HepG2 (cell line): ENCODE data around the gene L1CAM. TPM values are rescaled to one million over a fixed set of nuclear protein-coding genes. Genes with fewer than 3 reads are reported as not detected.

Experiments
- ARNTL ChIP-seq: sonication (generic); formaldehyde crosslinking; IDR thresholded peaks from 2 replicates; pipeline ENCODE4 v1.4.0; 2020; ENCODE audit warnings: mild to moderate bottlenecking, missing genetic modification reagents
- BCL6 ChIP-seq: IDR thresholded peaks from 2 replicates; pipeline ENCODE4 v1.6.1; 2016; ENCODE audit warnings: missing genetic modification reagents, missing compliant biosample characterization
- DNMT3B ChIP-seq: conservative IDR thresholded peaks from 2 replicates; pipeline ENCODE4 v1.6.1; 2016; ENCODE audit warnings: missing biosample characterization, control low read depth
- MTA3 ChIP-seq: sonication (generic); formaldehyde crosslinking; IDR thresholded peaks from 2 replicates; pipeline ENCODE4 v1.4.0; 2020; ENCODE audit warnings: missing genetic modification reagents
- NFE2 ChIP-seq: sonication (generic); formaldehyde crosslinking; IDR thresholded peaks from 2 replicates; pipeline ENCODE4 v1.4.0; 2020; ENCODE audit warnings: missing genetic modification reagents
- RBM39 ChIP-seq: fragments of 200-400 bp; formaldehyde crosslinking; IDR thresholded peaks from one replicate; pipeline ENCODE4 v1.6.1; 2018; ENCODE audit warnings: antibody characterized with exemption, mild to moderate bottlenecking, low read depth, low read length; ENCODE audit not compliant: poor library complexity, severe bottlenecking
- RFX5 ChIP-seq: IDR thresholded peaks from 2 replicates; pipeline ENCODE4 v1.6.1; 2011; ENCODE audit warnings: low read depth, low read length, improper control_type of control experiment
- TBL1XR1 ChIP-seq: fragments of 150-350 bp; IDR thresholded peaks from 2 replicates; pipeline ENCODE4 v1.6.1; 2014; ENCODE audit warnings: borderline replicate concordance, low read length; ENCODE audit not compliant: partially characterized antibody
- THYN1 ChIP-seq: sonication (generic); formaldehyde crosslinking; IDR thresholded peaks from 2 replicates; pipeline ENCODE4 v1.8.1; 2023; ENCODE audit warnings: low read depth, mild to moderate bottlenecking, moderate library complexity, missing genetic modification reagents, borderline replicate concordance
- XRCC5 ChIP-seq: fragments of 200-400 bp; formaldehyde crosslinking; optimal IDR thresholded peaks from 2 replicates; pipeline ENCODE3; 2017; ENCODE audit warnings: mild to moderate bottlenecking, low read length
- ZNF10 ChIP-seq: sonication (generic); formaldehyde crosslinking; IDR thresholded peaks from 2 replicates; pipeline ENCODE4 v1.4.0; 2020; ENCODE audit warnings: mild to moderate bottlenecking, low read depth, missing genetic modification reagents, borderline replicate concordance
- ZNF282 ChIP-seq: fragments of 450-650 bp; IDR thresholded peaks from 2 replicates; pipeline ENCODE4 v1.6.1; 2018; ENCODE audit not compliant: partially characterized antibody
- polyA plus RNA-seq, 8 experiments: library from polyadenylated mRNA; depleted of rRNA in 3 of 8; stranded (reverse) in 7 of 8; unstranded in 1 of 8; fragments of >200 nt; fragmentation: Illumina TruSeq in 4 of 8; extraction: Trizol in 4 of 8; gene quantifications; 2 replicates each; pipeline versions ENCODE4 v1.2.1 to v1.2.3, GENCODE V29; 2011 to 2016; ENCODE audit warnings: low read depth in 4 of 8, missing spikeins in 1 of 8, mixed read lengths in 1 of 8; ENCODE audit not compliant: insufficient read depth in 1 of 8
- total RNA-seq, 5 experiments: library from RNA; depleted of rRNA; stranded (reverse); fragments of >200 nt; fragmentation: Illumina TruSeq; extraction: Trizol; gene quantifications; 2 replicates each; pipeline ENCODE4 v1.2.3, GENCODE V29; 2016; ENCODE audit warnings: low read depth in 1 of 5
- TF ChIP-seq, protein P1 (sequence below): IDR thresholded peaks from 2 replicates; pipeline ENCODE4 v1.6.1; 2012; ENCODE audit warnings: inconsistent platforms
- TF ChIP-seq, protein P2 (sequence below): sonication (generic); formaldehyde crosslinking; IDR thresholded peaks from 2 replicates; pipeline ENCODE4 v1.4.0; 2020; ENCODE audit warnings: mild to moderate bottlenecking, low read depth, missing genetic modification reagents
- TF ChIP-seq, protein P3 (sequence below): sonication (generic); formaldehyde crosslinking; IDR thresholded peaks from 2 replicates; pipeline ENCODE4 v1.4.0; 2020; ENCODE audit warnings: missing genetic modification reagents, mild to moderate bottlenecking, borderline replicate concordance
- TF ChIP-seq, protein P4 (sequence below), 2 experiments: sonication (generic) in 1 of 2; formaldehyde crosslinking in 1 of 2; IDR thresholded peaks; 2 replicates each; pipeline versions ENCODE4 v1.4.0 to v1.6.1; 2016 to 2020; ENCODE audit warnings: borderline replicate concordance in 1 of 2, low read depth in 1 of 2, mild to moderate bottlenecking in 1 of 2, missing genetic modification reagents in 1 of 2
- TF ChIP-seq, protein P5 (sequence below), 2 experiments: sonication (generic) in 1 of 2; formaldehyde crosslinking in 1 of 2; IDR thresholded peaks; 2 replicates each; pipeline versions ENCODE4 v1.4.0 to v1.6.1; 2018 to 2020; ENCODE audit warnings: missing genetic modification reagents in 2 of 2, borderline replicate concordance in 1 of 2, low read depth in 1 of 2, mild to moderate bottlenecking in 1 of 2, missing biosample characterization in 1 of 2

Gene L1CAM
- total and polyA plus RNA-seq, 2 of the 13 experiments (the other 11 are each of a cell fraction or from before 2014, with no cell fraction given), result 1.4 to 2.0 TPM

DNA sequence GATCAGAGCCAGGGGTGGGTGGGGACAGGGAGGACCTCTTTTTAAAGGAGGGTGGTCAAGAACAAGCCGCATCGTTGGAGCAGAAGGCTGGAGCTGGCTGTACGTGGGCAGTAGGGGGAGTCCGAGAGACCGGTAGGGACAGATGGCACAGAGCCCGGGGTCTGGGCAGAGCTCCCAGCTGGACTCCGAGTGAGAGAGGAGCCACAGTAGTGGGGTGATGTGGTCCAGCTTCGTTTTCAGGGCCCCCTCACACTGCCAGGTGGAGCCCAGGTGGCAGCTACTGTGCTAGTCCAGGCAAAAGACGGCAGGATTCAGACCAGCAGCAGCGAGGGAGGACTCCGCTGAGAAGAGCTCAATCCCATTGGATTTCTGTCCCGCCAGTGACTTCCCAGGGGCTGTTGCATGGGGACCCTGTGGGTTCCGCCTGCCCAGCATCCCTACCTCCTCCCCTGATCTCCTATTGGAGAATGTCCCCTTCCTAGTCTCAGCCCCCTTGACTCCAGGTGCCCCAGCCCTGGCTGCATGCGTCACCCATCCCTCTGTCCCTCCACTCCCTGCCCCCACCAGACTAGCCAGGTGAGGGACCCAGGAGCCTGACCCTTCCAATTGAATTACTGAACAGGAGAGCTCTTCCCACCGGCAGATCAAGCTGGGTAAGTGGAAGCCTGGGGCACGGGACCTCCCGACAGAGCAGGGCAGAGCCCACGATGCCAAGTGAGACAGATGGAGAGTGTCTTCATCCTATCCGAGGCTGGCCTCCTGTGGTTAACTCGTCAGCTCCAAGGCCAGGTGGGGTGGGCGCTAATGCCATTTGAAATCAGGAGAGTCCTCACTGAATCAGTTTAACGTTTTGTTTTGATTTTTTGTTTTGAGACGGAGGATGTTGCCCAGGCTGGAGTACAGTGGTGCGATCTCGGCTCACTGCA is 37.2 kb upstream of the L1CAM start (continued):
- TF ChIP-seq RBM39 (no peak), ZNF282 (no peak), DNMT3B (CRISPR knock-in tag) (no peak), MTA3 (CRISPR knock-in tag) (no peak), RFX5 (no peak), NFE2 (CRISPR knock-in tag) (no peak), ARNTL (CRISPR knock-in tag) (no peak), THYN1 (CRISPR knock-in tag) (no peak), XRCC5 (peak; percentile 36), ZNF10 (CRISPR knock-in tag) (no peak), BCL6 (CRISPR knock-in tag) (no peak), TBL1XR1 (no peak)
- TF ChIP-seq, protein P1, sequence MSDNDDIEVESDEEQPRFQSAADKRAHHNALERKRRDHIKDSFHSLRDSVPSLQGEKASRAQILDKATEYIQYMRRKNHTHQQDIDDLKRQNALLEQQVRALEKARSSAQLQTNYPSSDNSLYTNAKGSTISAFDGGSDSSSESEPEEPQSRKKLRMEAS, result no peak
- TF ChIP-seq, protein P2, sequence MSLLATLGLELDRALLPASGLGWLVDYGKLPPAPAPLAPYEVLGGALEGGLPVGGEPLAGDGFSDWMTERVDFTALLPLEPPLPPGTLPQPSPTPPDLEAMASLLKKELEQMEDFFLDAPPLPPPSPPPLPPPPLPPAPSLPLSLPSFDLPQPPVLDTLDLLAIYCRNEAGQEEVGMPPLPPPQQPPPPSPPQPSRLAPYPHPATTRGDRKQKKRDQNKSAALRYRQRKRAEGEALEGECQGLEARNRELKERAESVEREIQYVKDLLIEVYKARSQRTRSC (CRISPR knock-in tag), result no peak
- TF ChIP-seq, protein P3, sequence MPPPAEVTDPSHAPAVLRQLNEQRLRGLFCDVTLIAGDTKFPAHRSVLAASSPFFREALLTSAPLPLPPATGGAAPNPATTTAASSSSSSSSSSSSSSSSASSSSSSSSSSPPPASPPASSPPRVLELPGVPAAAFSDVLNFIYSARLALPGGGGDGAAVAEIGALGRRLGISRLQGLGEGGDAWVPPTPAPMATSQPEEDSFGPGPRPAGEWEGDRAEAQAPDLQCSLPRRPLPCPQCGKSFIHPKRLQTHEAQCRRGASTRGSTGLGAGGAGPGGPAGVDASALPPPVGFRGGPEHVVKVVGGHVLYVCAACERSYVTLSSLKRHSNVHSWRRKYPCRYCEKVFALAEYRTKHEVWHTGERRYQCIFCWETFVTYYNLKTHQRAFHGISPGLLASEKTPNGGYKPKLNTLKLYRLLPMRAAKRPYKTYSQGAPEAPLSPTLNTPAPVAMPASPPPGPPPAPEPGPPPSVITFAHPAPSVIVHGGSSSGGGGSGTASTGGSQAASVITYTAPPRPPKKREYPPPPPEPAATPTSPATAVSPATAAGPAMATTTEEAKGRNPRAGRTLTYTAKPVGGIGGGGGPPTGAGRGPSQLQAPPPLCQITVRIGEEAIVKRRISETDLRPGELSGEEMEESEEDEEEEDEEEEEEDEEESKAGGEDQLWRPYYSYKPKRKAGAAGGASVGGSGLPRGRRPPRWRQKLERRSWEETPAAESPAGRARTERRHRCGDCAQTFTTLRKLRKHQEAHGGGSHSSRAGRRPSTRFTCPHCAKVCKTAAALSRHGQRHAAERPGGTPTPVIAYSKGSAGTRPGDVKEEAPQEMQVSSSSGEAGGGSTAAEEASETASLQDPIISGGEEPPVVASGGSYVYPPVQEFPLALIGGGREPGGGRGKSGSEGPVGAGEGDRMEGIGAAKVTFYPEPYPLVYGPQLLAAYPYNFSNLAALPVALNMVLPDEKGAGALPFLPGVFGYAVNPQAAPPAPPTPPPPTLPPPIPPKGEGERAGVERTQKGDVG, result no peak
- TF ChIP-seq, protein P4, sequence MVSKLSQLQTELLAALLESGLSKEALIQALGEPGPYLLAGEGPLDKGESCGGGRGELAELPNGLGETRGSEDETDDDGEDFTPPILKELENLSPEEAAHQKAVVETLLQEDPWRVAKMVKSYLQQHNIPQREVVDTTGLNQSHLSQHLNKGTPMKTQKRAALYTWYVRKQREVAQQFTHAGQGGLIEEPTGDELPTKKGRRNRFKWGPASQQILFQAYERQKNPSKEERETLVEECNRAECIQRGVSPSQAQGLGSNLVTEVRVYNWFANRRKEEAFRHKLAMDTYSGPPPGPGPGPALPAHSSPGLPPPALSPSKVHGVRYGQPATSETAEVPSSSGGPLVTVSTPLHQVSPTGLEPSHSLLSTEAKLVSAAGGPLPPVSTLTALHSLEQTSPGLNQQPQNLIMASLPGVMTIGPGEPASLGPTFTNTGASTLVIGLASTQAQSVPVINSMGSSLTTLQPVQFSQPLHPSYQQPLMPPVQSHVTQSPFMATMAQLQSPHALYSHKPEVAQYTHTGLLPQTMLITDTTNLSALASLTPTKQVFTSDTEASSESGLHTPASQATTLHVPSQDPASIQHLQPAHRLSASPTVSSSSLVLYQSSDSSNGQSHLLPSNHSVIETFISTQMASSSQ (IDR thresholded peaks at IDR 0.05; ENCODE audit: low read depth), result no peak
- TF ChIP-seq, protein P4 (CRISPR knock-in tag; IDR thresholded peaks at IDR 0.05; ENCODE audit: borderline replicate concordance), result no peak
- TF ChIP-seq, protein P5, sequence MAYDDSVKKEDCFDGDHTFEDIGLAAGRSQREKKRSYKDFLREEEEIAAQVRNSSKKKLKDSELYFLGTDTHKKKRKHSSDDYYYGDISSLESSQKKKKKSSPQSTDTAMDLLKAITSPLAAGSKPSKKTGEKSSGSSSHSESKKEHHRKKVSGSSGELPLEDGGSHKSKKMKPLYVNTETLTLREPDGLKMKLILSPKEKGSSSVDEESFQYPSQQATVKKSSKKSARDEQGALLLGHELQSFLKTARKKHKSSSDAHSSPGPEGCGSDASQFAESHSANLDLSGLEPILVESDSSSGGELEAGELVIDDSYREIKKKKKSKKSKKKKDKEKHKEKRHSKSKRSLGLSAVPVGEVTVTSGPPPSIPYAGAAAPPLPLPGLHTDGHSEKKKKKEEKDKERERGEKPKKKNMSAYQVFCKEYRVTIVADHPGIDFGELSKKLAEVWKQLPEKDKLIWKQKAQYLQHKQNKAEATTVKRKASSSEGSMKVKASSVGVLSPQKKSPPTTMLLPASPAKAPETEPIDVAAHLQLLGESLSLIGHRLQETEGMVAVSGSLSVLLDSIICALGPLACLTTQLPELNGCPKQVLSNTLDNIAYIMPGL (CRISPR knock-in tag; IDR thresholded peaks at IDR 0.05; ENCODE audit: borderline replicate concordance in 1 of 2, low read depth in 1 of 2), result 0 out of 4 replicates have a peak, but pooled peaks of 1 of the 2 experiments have one; percentile 9
